ENCODE data around the gene LRRC4. TPM values are rescaled to one million over a fixed set of nuclear protein-coding genes. Genes with fewer than 3 reads are reported as not detected.

Gene LRRC4
- total RNA-seq, 1 donor from 2014 or later = 0.43 TPM

DNA sequence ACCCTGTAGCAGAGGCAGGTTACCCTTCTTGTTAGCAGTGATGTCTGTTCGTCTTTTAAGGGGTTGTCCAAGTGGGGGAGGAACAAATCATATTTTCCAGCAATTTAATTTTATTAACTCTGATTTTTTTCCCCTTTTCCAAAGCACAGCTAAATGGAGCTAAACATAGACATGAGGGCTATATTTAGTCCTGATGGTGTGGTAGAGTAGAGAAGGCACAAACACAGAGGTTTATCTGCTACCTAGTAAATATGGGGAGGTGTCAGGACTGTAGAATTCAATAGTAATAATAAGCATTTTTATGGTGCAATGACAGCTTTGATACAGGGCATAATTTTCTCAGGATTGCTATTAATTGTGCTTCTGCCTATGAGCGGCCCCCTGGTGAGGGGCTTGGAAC, 22.5 kb downstream of the LRRC4 start:
- H3K36me3 ChIP-seq = peaks cover 0 to 3% of the 10 kb centered on the region in 2 donors
- no peak for DNase-seq (ENCODE audit: low spot score in 2 of 2)
- no peaks in the 10 kb centered on the region for H3K27me3 ChIP-seq
- no peak overlapping the region for H3K4me3 ChIP-seq
- TF ChIP-seq CTCF (IDR thresholded peaks at IDR 0.05) = no peak
- no peak overlapping the region for H3K27ac ChIP-seq
- no peaks in the 10 kb centered on the region for H3K9me3 ChIP-seq
- intact Hi-C loops (cut with DNase I) = no loop called here
- no peaks in the 10 kb centered on the region for H3K4me1 ChIP-seq

DNA sequence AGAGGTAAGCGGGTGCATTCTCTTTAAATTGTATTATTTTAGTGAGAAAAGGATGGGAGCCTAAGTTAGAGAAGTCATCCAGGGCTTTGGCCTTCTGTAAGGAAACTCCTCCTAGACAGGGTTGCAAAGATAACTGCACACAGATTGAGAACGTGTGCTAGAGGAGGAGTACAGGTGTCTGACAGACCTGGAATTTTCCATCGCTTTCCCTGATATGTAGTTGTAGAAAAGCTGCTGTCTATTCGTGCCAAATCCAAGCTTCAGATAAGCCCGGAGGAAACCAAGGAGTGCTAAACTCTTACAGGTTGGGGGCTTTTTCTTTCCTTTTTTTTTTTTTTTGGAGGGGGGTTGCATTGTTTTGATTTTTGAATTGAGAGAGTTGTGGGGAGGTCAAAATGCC, 23.1 kb downstream of the LRRC4 start:
- H3K4me3 ChIP-seq = no peak overlapping the region
- H3K9me3 ChIP-seq = no peaks in the 10 kb centered on the region
- H3K27ac ChIP-seq = no peak overlapping the region
- intact Hi-C loops (cut with DNase I) = no loop called here
- DNase-seq (ENCODE audit: low spot score in 2 of 2) = no peak
- H3K4me1 ChIP-seq = no peaks in the 10 kb centered on the region
- no peaks in the 10 kb centered on the region for H3K27me3 ChIP-seq
- no peak for TF ChIP-seq CTCF (IDR thresholded peaks at IDR 0.05)
- H3K36me3 ChIP-seq = peaks cover 0 to 3% of the 10 kb centered on the region in 2 donors

DNA sequence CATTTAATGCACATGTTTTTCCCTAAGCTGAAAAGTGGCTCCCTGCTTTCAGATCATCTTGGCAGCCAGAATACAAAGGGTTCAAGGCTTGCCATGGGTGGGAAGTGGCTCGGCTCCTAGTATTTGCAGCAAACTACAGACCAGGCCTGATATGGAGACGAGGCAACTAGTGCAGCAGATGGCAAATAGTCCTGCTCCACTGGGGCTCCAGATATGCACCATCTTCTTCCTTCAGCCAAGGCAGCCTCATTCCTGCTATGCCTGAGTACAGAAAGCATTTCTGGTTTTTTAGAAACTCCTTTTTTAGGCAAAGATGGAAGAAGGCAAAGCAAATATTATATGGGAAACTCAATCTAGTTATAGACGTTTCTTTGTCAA, 23.9 kb downstream of the LRRC4 start:
- H3K36me3 ChIP-seq = no peaks in the 10 kb centered on the region
- no peak for TF ChIP-seq CTCF (IDR thresholded peaks at IDR 0.05)
- no peak overlapping the region for H3K4me3 ChIP-seq
- no peak overlapping the region for H3K27ac ChIP-seq
- no peak for DNase-seq (ENCODE audit: low spot score in 2 of 2)
- no peaks in the 10 kb centered on the region for H3K27me3 ChIP-seq
- no peaks in the 10 kb centered on the region for H3K4me1 ChIP-seq
- intact Hi-C loops (cut with DNase I) = no loop called here
- no peaks in the 10 kb centered on the region for H3K9me3 ChIP-seq

DNA sequence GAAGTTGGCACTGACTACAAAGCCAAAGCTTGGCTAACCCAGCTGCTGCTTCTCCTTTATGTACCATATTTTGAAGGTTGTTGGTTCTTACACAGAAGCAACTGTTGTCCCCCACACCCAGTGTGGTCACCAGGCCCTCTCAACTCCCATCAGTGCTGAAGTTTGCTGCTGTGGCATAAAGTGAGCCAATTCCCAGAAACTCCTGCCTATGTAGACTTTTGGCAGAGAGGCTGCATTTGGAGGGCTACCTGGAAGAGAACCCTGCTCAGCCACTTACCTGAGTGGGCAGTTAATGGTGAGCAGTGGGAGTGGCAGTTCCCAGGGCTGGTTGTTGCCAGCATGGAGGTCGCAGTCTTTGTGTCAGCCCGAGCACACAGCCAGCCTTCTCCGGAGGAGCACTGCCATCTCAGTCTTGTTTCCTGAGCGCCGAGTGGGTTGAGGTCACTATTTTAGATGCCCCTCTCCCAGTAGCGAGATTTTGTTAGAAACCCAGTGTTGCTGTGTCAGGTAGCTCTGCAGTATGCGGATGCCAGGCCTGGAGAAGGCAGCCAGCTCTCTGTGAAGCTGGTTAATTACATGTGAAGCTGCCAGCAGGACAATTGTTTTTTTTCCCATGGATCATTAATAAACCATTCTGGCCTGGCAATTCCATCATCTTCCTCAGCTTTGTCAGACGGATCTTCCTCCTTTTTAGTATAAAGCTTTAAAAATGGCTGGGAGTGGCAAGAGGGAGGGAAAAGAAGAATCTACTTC, 24.5 kb downstream of the LRRC4 start:
- Histone ChIP-seq H3K27ac (no peak overlapping the region), H3K9me3 (no peaks in the 10 kb centered on the region), H3K4me1 (no peaks in the 10 kb centered on the region), H3K4me3 (no peak overlapping the region), H3K36me3 (no peaks in the 10 kb centered on the region), H3K27me3 (no peaks in the 10 kb centered on the region)
- no peak for DNase-seq (ENCODE audit: low spot score in 2 of 2)
- no peak for TF ChIP-seq CTCF (IDR thresholded peaks at IDR 0.05)
- intact Hi-C loops (cut with DNase I) = no loop called here

DNA sequence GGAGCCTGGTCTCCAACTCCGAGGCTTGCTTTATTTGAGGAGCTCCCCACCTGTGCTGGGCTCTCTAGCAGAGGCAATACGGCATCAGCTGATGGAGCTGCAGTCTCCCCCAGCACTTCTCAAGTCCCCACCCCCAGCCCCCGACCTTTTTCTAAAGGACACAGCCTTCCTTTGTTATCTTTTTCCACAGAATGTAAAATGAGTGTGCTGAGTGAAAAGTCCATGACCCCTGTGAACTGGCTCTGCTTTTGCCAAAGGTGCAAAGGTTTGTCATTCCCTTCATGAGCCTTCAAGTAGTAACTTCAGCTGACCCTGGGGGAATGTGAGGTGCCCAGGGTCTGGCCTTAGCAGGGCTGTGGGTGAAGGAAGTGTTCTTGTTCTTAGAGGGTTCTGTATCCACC, 25.5 kb downstream of the LRRC4 start:
- H3K4me1 ChIP-seq = no peaks in the 10 kb centered on the region
- H3K36me3 ChIP-seq = no peaks in the 10 kb centered on the region
- no peaks in the 10 kb centered on the region for H3K27me3 ChIP-seq
- H3K9me3 ChIP-seq = no peaks in the 10 kb centered on the region
- no peak overlapping the region for H3K27ac ChIP-seq
- TF ChIP-seq CTCF (IDR thresholded peaks at IDR 0.05) = no peak
- H3K4me3 ChIP-seq = no peak overlapping the region
- no peak for DNase-seq (ENCODE audit: low spot score in 2 of 2)
- intact Hi-C loops (cut with DNase I) = no loop called here

GRCh38 chr7:128005117-128005516, 26.1 kb downstream of the LRRC4 start:
- H3K4me3 ChIP-seq = no peak overlapping the region
- H3K27ac ChIP-seq = no peak overlapping the region
- H3K9me3 ChIP-seq = no peaks in the 10 kb centered on the region
- no peaks in the 10 kb centered on the region for H3K36me3 ChIP-seq
- DNase-seq (ENCODE audit: low spot score in 2 of 2) = no peak
- intact Hi-C loops (cut with DNase I) = no loop called here
- TF ChIP-seq CTCF (IDR thresholded peaks at IDR 0.05) = no peak
- no peaks in the 10 kb centered on the region for H3K27me3 ChIP-seq
- H3K4me1 ChIP-seq = no peaks in the 10 kb centered on the region
